ENCODE measurements around the gene RARG. TPM values are rescaled to one million over a fixed set of nuclear protein-coding genes. Genes with fewer than 3 reads are reported as not detected.

Gene RARG
- total RNA-seq, 4 donors from 2014 or later = 15.6 to 26.6 (median 22.9) TPM

DNA sequence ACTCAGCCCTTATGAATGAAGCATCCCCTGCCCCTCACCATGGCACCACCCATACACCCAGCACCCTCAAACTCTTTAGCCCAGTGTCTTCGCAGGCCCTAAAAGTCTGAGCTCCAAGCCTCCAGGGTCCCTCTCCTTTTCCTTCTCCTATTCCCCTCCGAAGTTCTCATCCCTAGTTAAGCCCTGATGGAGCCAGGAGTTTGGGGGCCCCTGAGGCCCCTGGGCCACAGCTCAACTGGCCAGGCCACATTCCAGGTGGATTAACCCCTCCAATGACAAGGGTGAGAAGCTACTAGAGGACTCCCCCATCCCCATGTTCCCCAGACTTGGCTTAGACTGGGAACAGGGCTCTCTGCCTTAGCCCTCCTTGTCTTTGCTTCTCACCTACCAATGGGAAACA lies 2.6 kb downstream of the RARG start:
- TF ChIP-seq, protein P1, sequence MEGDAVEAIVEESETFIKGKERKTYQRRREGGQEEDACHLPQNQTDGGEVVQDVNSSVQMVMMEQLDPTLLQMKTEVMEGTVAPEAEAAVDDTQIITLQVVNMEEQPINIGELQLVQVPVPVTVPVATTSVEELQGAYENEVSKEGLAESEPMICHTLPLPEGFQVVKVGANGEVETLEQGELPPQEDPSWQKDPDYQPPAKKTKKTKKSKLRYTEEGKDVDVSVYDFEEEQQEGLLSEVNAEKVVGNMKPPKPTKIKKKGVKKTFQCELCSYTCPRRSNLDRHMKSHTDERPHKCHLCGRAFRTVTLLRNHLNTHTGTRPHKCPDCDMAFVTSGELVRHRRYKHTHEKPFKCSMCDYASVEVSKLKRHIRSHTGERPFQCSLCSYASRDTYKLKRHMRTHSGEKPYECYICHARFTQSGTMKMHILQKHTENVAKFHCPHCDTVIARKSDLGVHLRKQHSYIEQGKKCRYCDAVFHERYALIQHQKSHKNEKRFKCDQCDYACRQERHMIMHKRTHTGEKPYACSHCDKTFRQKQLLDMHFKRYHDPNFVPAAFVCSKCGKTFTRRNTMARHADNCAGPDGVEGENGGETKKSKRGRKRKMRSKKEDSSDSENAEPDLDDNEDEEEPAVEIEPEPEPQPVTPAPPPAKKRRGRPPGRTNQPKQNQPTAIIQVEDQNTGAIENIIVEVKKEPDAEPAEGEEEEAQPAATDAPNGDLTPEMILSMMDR (IDR thresholded peaks at IDR 0.05) = no peak
- no peak for TF ChIP-seq POLR2AphosphoS5 (IDR thresholded peaks at IDR 0.05)
- TF ChIP-seq EP300 (IDR thresholded peaks at IDR 0.05) = no peak
- TF ChIP-seq POLR2A (IDR thresholded peaks at IDR 0.05) = no peak
- Histone ChIP-seq H3K9me3 (no peaks in the 10 kb centered on the region), H3K27ac (peak overlapping the region in 3 of 4 donors; percentile 85 to 93 (median 90)), H3K36me3 (peaks cover 0 to 23% of the 10 kb centered on the region in 2 donors), H3K4me1 (peaks cover 0 to 97% (median 51%) of the 10 kb centered on the region in 3 donors), H3K4me3 (no peak overlapping the region), H3K27me3 (no peaks in the 10 kb centered on the region)
- 88% methylated on average over 1 of the region's 2 CpGs; no CpG with 5 or more reads in 1 of the 2 donors for WGBS, 2 donors (ENCODE audit: low coverage in 1 of 2)
- ATAC-seq = no peak

DNA sequence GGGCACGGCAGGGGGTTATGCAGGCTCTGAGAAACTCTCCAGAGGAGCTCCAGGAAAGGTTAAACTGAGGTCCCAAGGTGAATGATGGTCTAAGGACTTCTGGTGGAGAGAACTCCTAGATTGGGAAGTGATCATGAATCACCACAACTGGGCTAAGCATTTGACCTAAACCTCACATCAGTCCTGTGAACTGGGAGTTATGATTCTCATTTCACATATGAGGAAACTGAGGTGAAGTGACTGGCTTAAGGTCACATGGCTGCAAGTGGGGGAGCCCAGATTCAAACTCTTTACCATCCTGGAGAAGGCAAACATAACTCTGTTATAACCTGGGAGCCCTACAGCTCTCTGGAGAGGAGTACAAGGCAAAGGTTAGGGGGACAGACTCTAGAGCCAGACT lies 4.2 kb downstream of the RARG start:
- Histone ChIP-seq H3K36me3 (peaks cover 0 to 23% of the 10 kb centered on the region in 2 donors), H3K27ac (peak overlapping the region in 2 of 4 donors; percentile 0 to 93), H3K4me3 (no peak overlapping the region), H3K9me3 (no peaks in the 10 kb centered on the region), H3K27me3 (no peaks in the 10 kb centered on the region), H3K4me1 (peaks cover 0 to 97% (median 50%) of the 10 kb centered on the region in 3 donors)
- no CpG with 5 or more reads among the region's 1 CpG for WGBS, 2 donors (ENCODE audit: low coverage in 1 of 2)
- no peak for ATAC-seq
- TF ChIP-seq POLR2A (IDR thresholded peaks at IDR 0.05) (no peak), POLR2AphosphoS5 (IDR thresholded peaks at IDR 0.05) (no peak), EP300 (IDR thresholded peaks at IDR 0.05) (no peak)
- TF ChIP-seq, protein P1 (IDR thresholded peaks at IDR 0.05) = no peak

DNA sequence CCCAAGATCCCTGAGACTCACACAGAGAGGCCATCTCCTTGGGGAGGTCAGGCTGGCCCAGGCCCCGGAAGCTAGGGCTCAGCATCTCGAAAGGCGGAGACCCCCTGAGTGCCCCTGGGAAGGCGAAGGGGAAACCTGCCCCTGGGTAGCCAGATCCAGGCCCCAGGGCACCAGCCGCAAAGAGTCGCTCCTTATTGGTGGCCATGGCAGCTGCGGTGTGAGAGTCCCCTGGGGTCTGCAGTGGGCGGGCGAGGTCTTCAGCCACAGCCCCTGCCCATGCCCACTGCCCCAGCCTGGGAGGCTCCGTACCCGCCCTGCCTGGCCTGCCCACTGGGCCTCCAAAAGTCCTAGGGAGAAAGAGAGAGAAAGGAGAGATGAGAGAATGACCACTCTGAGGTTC lies 4.7 kb downstream of the RARG start:
- H3K4me1 ChIP-seq = peaks cover 0 to 97% (median 51%) of the 10 kb centered on the region in 3 donors
- H3K27ac ChIP-seq = peak overlapping the region in 1 of 4 donors; percentile 93
- H3K36me3 ChIP-seq = peaks cover 0 to 23% of the 10 kb centered on the region in 2 donors
- H3K9me3 ChIP-seq = no peaks in the 10 kb centered on the region
- 94% methylated on average over 3 of the region's 11 CpGs; no CpG with 5 or more reads in 1 of the 2 donors for WGBS, 2 donors (ENCODE audit: low coverage in 1 of 2)
- TF ChIP-seq, protein P1 (IDR thresholded peaks at IDR 0.05) = no peak
- TF ChIP-seq POLR2AphosphoS5 (IDR thresholded peaks at IDR 0.05) (no peak), EP300 (IDR thresholded peaks at IDR 0.05) (no peak), POLR2A (IDR thresholded peaks at IDR 0.05) (no peak)
- H3K27me3 ChIP-seq = no peaks in the 10 kb centered on the region
- no peak for ATAC-seq
- no peak overlapping the region for H3K4me3 ChIP-seq

GRCh38 chr12:53226815-53227214 lies 5.2 kb downstream of the RARG start:
- H3K36me3 ChIP-seq = peaks cover 0 to 23% of the 10 kb centered on the region in 2 donors
- no peak overlapping the region for H3K4me3 ChIP-seq
- 88% methylated on average over 4 of the region's 4 CpGs; no CpG with 5 or more reads in 1 of the 2 donors for WGBS, 2 donors (ENCODE audit: low coverage in 1 of 2)
- H3K9me3 ChIP-seq = no peaks in the 10 kb centered on the region
- H3K27ac ChIP-seq = peak overlapping the region in 2 of 4 donors; percentile 9 to 99
- H3K4me1 ChIP-seq = peaks cover 0 to 100% (median 56%) of the 10 kb centered on the region in 3 donors
- H3K27me3 ChIP-seq = no peaks in the 10 kb centered on the region
- TF ChIP-seq EP300 (IDR thresholded peaks at IDR 0.05) (no peak), POLR2AphosphoS5 (IDR thresholded peaks at IDR 0.05) (no peak), POLR2A (IDR thresholded peaks at IDR 0.05) (no peak)
- TF ChIP-seq, protein P1 (IDR thresholded peaks at IDR 0.05) = no peak
- ATAC-seq = no peak
